Natural killer cell (primary cell): ENCODE results near the gene PKLR. TPM values are rescaled to one million over a fixed set of nuclear protein-coding genes. Genes with fewer than 3 reads are reported as not detected.

Experiments
- ATAC-seq, 3 donors: fragments of 150-1000 bp in 2 of 3; fragments of 200-7000 bp in 1 of 3; cut with Tn5 transposase; 1 replicate in 1 of 3; 2 replicates in 2 of 3; pipeline ENCODE4 v1.10.0; 2021; ENCODE audit warnings: mild to moderate bottlenecking in 2 of 3, moderate library complexity in 2 of 3
- DNase-seq, 2 donors: peaks; one replicate each; pipeline versions ENCODE4 v3.0.0 to v3.0.0-alpha.2; 2013 to 2021; ENCODE audit warnings: mixed read lengths in 1 of 2
- H3K27ac ChIP-seq: one replicate; pipeline ENCODE4 v1.5.1; 2013; ENCODE audit warnings: mild to moderate bottlenecking, low read length
- H3K27me3 ChIP-seq: one replicate; pipeline ENCODE4 v1.6.1; 2013; ENCODE audit warnings: low read length; ENCODE audit not compliant: control insufficient read depth, insufficient read depth
- H3K36me3 ChIP-seq: one replicate; pipeline ENCODE4 v1.6.1; 2013; ENCODE audit warnings: low read length; ENCODE audit not compliant: control insufficient read depth, insufficient read depth
- H3K4me1 ChIP-seq: one replicate; pipeline ENCODE4 v1.6.1; 2013; ENCODE audit warnings: low read length; ENCODE audit not compliant: control insufficient read depth, insufficient read depth
- H3K4me3 ChIP-seq: one replicate; pipeline ENCODE4 v1.5.1; 2013; ENCODE audit warnings: low read length
- H3K9me3 ChIP-seq: one replicate; pipeline ENCODE4 v1.6.1; 2013; ENCODE audit warnings: low read length; ENCODE audit not compliant: control insufficient read depth, insufficient read depth
- H3K27ac Mint-ChIP-seq, 2 donors: one replicate each; pipeline ENCODE4 v1.8.0; 2022; ENCODE audit warnings: mild to moderate bottlenecking in 2 of 2, mixed read lengths in 2 of 2, moderate library complexity in 1 of 2
- H3K27me3 Mint-ChIP-seq, 2 donors: one replicate each; pipeline ENCODE4 v1.8.0; 2022; ENCODE audit warnings: low read depth in 2 of 2, mixed read lengths in 2 of 2
- H3K36me3 Mint-ChIP-seq: one replicate; pipeline ENCODE4 v1.8.0; 2022; ENCODE audit warnings: mixed read lengths
- H3K4me1 Mint-ChIP-seq, 2 donors: one replicate each; pipeline ENCODE4 v1.8.0; 2022; ENCODE audit warnings: mixed read lengths in 2 of 2
- H3K4me3 Mint-ChIP-seq: one replicate; pipeline ENCODE4 v1.8.0; 2022; ENCODE audit warnings: mild to moderate bottlenecking, moderate library complexity, mixed read lengths
- H3K9me3 Mint-ChIP-seq, 2 donors: one replicate each; pipeline ENCODE4 v1.8.0; 2022; ENCODE audit warnings: mixed read lengths in 2 of 2
- WGBS: methylation state at CpG from one replicate; pipeline ENCODE4 v1.1.7; 2013; ENCODE audit warnings: missing lambda C conversion rate; ENCODE audit not compliant: insufficient coverage; 5-methylcytosine and 5-hydroxymethylcytosine counted together
- intact Hi-C: fragments of 100-400 bp; cut with micrococcal nuclease; formaldehyde crosslinking; loops from one replicate; pipeline ENCODE4 v1.14.2; 2022
- total RNA-seq, 4 donors: library from RNA; stranded (reverse); fragments of 120-200 nt in 1 of 4; gene quantifications; one replicate each; pipeline versions ENCODE4 v1.2.3 to v1.2.4, GENCODE V29; 2013 to 2022
- TF ChIP-seq, protein P1 (sequence below): fragments of 200-600 bp; IDR thresholded peaks from one replicate; pipeline ENCODE4 v1.8.0; 2022; ENCODE audit warnings: antibody characterized with exemption

The PKLR gene
- total RNA-seq, 3 donors from 2014 or later (not counting 1 experiment from before 2014, with no cell fraction given) = 0.12 TPM; not detected in 2

DNA sequence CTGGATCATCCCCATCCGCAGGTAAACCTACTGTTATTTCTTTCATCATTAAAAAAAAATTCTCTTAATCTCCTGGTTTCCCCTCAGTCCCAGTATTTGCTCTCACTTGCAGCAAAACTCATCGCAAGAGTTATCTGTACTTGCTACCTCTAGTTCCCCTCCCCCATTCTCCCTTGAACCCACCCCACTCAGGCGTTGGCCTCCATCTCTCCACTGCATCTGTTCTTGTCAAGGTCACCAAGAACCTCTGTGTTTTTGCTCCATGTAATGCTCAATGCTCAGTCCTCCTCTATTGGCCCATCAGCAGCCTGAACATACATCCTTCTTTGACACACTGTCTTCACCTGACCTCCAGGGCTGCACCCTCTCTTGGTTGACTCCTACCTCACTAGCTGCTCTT is 4.6 kb downstream of the PKLR start:
- DNase-seq (no peak), ATAC-seq (no peak)
- Histone ChIP-seq H3K9me3 (no peaks in the 10 kb centered on the region), H3K4me1 (peaks cover 7% of the 10 kb centered on the region), H3K27ac (no peak overlapping the region), H3K4me3 (no peak overlapping the region), H3K27me3 (peaks cover 12% of the 10 kb centered on the region), H3K36me3 (no peaks in the 10 kb centered on the region)
- intact Hi-C loops = no loop called here
- WGBS = 91% methylated on average over 3 of the region's 3 CpGs
- H3K4me3 Mint-ChIP-seq = no peak overlapping the region
- TF ChIP-seq, protein P1, sequence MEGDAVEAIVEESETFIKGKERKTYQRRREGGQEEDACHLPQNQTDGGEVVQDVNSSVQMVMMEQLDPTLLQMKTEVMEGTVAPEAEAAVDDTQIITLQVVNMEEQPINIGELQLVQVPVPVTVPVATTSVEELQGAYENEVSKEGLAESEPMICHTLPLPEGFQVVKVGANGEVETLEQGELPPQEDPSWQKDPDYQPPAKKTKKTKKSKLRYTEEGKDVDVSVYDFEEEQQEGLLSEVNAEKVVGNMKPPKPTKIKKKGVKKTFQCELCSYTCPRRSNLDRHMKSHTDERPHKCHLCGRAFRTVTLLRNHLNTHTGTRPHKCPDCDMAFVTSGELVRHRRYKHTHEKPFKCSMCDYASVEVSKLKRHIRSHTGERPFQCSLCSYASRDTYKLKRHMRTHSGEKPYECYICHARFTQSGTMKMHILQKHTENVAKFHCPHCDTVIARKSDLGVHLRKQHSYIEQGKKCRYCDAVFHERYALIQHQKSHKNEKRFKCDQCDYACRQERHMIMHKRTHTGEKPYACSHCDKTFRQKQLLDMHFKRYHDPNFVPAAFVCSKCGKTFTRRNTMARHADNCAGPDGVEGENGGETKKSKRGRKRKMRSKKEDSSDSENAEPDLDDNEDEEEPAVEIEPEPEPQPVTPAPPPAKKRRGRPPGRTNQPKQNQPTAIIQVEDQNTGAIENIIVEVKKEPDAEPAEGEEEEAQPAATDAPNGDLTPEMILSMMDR = no peak
- H3K9me3 Mint-ChIP-seq = no peaks in the 10 kb centered on the region
- no peaks in the 10 kb centered on the region for H3K36me3 Mint-ChIP-seq
- H3K27me3 Mint-ChIP-seq = peaks cover 33 to 38% of the 10 kb centered on the region in 2 donors
- H3K27ac Mint-ChIP-seq = no peak overlapping the region
- peaks cover 0 to 4% of the 10 kb centered on the region in 2 donors for H3K4me1 Mint-ChIP-seq

DNA sequence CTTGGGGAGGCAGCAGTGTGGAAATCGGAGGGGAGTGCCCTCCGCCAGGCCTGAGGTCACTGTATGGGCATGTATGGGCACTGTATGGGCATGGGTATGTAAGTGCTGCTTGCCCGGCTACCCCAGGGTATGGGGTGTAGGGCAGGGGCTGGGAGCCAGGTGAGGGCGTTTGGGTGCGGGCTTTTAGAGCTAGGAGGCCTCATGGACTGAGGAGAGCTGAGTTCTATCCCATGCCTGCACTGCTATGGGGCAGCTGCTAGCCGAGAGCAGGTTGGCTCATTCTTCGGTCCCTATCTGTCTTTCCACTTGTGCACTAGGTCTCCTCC is 5.3 kb downstream of the PKLR start:
- intact Hi-C loops = no loop called here
- no peaks in the 10 kb centered on the region for H3K36me3 ChIP-seq
- H3K27ac ChIP-seq = no peak overlapping the region
- H3K4me3 ChIP-seq = no peak overlapping the region
- H3K4me1 Mint-ChIP-seq = peaks cover 0 to 4% of the 10 kb centered on the region in 2 donors
- peaks cover 33 to 41% of the 10 kb centered on the region in 2 donors for H3K27me3 Mint-ChIP-seq
- peaks cover 7% of the 10 kb centered on the region for H3K4me1 ChIP-seq
- H3K4me3 Mint-ChIP-seq = no peak overlapping the region
- no peaks in the 10 kb centered on the region for H3K9me3 ChIP-seq
- no peak overlapping the region for H3K27ac Mint-ChIP-seq
- DNase-seq (no peak), ATAC-seq (no peak)
- H3K9me3 Mint-ChIP-seq = no peaks in the 10 kb centered on the region
- H3K27me3 ChIP-seq = peaks cover 12% of the 10 kb centered on the region
- 89% methylated on average over 7 of the region's 7 CpGs for WGBS
- TF ChIP-seq, protein P1 = no peak
- H3K36me3 Mint-ChIP-seq = no peaks in the 10 kb centered on the region

DNA sequence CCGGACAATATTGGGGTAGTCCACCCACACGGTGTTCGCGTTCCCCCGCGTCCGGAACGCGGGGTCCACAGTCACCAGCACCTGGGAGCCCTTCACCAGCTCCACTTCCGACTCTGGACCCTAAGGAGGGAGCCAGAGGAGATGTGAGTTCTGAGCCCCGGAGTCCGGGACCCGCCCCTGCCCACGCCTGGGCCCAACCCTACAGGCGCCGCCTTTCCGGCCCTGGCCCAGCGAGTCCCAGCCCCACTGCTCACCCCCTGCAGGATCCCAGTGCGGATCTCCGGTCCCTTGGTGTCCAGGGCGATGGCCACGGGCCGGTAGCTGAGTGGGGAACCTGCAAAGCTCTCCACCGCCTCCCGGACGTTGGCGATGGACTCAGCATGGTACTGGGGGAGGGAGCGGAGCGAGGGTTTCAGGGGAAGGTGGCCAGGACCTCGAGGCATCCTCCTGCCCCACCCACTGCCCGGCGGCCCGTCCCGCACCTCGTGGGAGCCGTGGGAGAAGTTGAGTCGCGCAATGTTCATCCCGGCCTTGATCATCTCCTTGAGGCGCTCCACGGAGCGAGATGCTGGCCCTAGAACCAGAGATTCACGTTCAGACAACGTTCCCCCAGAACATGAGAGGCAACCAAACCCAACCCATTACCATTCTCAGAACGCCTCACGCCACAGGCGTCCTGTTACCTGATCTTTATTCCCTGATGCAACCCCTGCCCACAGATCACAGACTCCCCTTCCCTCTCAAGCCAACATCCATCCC is 5.9 kb downstream of the PKLR start:
- Mint-ChIP-seq H3K4me1 (peaks cover 0 to 4% of the 10 kb centered on the region in 2 donors), H3K27ac (no peak overlapping the region), H3K9me3 (no peaks in the 10 kb centered on the region), H3K4me3 (no peak overlapping the region), H3K36me3 (no peaks in the 10 kb centered on the region), H3K27me3 (peaks cover 33 to 41% of the 10 kb centered on the region in 2 donors)
- peaks cover 7% of the 10 kb centered on the region for H3K4me1 ChIP-seq
- intact Hi-C loops = no loop called here
- TF ChIP-seq, protein P1 = no peak
- H3K27ac ChIP-seq = no peak overlapping the region
- no peaks in the 10 kb centered on the region for H3K36me3 ChIP-seq
- peaks cover 12% of the 10 kb centered on the region for H3K27me3 ChIP-seq
- ATAC-seq = peak in 1 of 3 donors; percentile 30
- no peaks in the 10 kb centered on the region for H3K9me3 ChIP-seq
- no peak for DNase-seq
- 26% methylated on average over 47 of the region's 47 CpGs for WGBS
- no peak overlapping the region for H3K4me3 ChIP-seq
